GM12878 (cell line): ENCODE data around the gene THAP9. TPM values are rescaled to one million over a fixed set of nuclear protein-coding genes. Genes with fewer than 3 reads are reported as not detected.

Source experiments
- ATF7 ChIP-seq: fragments of 450-650 bp; IDR thresholded peaks from 2 replicates; pipeline ENCODE4 v1.6.1; 2016; ENCODE audit warnings: low read depth, mild to moderate bottlenecking
- HDAC6 ChIP-seq: fragments of 200-600 bp; sonication (generic); IDR thresholded peaks from one replicate; pipeline ENCODE4 v1.8.0; 2017; ENCODE audit warnings: antibody characterized with exemption; ENCODE audit not compliant: unreplicated experiment
- IKZF2 ChIP-seq, 2 experiments: fragments of 450-650 bp; IDR thresholded peaks; 2 replicates each; pipeline ENCODE4 v1.6.1; 2017; ENCODE audit warnings: mild to moderate bottlenecking in 2 of 2, moderate library complexity in 2 of 2
- LARP7 ChIP-seq: fragments of 450-650 bp; IDR thresholded peaks from 2 replicates; pipeline ENCODE4 v1.6.1; 2017; ENCODE audit warnings: mild to moderate bottlenecking
- MEF2A ChIP-seq: IDR thresholded peaks from 2 replicates; pipeline ENCODE4 v1.6.1; 2011; ENCODE audit warnings: low read depth, mild to moderate bottlenecking, low read length, moderate library complexity; ENCODE audit not compliant: insufficient read depth
- MTA2 ChIP-seq: fragments of 450-650 bp; IDR thresholded peaks from 2 replicates; pipeline ENCODE4 v1.6.1; 2016; ENCODE audit warnings: low read depth, mild to moderate bottlenecking, moderate library complexity
- NBN ChIP-seq: fragments of 450-650 bp; IDR thresholded peaks from 2 replicates; pipeline ENCODE4 v1.6.1; 2016
- NR2F1 ChIP-seq: fragments of 450-650 bp; conservative IDR thresholded peaks from 2 replicates; pipeline ENCODE4 v1.6.1; 2017; ENCODE audit warnings: mild to moderate bottlenecking
- PML ChIP-seq: IDR thresholded peaks from 2 replicates; pipeline ENCODE4 v1.6.1; 2012; ENCODE audit warnings: low read length, inconsistent platforms
- RAD21 ChIP-seq: IDR thresholded peaks from 2 replicates; pipeline ENCODE4 v1.6.1; 2011; ENCODE audit warnings: mild to moderate bottlenecking, low read depth, low read length, moderate library complexity; ENCODE audit not compliant: insufficient read depth
- RAD51 ChIP-seq: fragments of 450-650 bp; IDR thresholded peaks from 2 replicates; pipeline ENCODE4 v1.6.1; 2016; ENCODE audit warnings: moderate library complexity, mild to moderate bottlenecking, inconsistent platforms
- SUPT20H ChIP-seq: IDR thresholded peaks from 2 replicates; pipeline ENCODE4 v1.6.1; 2011; ENCODE audit warnings: low read depth, mild to moderate bottlenecking, low read length, moderate library complexity, borderline replicate concordance; ENCODE audit not compliant: control insufficient read depth
- TCF7 ChIP-seq: IDR thresholded peaks from 2 replicates; pipeline ENCODE4 v1.6.1; 2014; ENCODE audit warnings: antibody characterized with exemption, borderline replicate concordance
- polyA plus RNA-seq, 11 experiments: library from polyadenylated mRNA; depleted of rRNA in 4 of 11; unstranded in 6 of 11; stranded (reverse) in 5 of 11; fragments of >200 nt; fragmentation: Nextera tagmentation in 4 of 11; fragmentation: Illumina TruSeq in 1 of 11; extraction: Ambion mirVana in 4 of 11; extraction: Trizol in 1 of 11; gene quantifications; 1 replicate in 1 of 11; 2 replicates in 10 of 11; pipeline versions ENCODE4 v1.2.1 to v1.2.3, GENCODE V29; 2011 to 2016; ENCODE audit warnings: inconsistent platforms in 2 of 11, missing spikeins in 2 of 11, low read depth in 1 of 11
- total RNA-seq, 4 experiments: library from RNA; depleted of rRNA in 3 of 4; stranded (reverse); fragments of >200 nt in 3 of 4; fragmentation: Illumina TruSeq in 1 of 4; extraction: Trizol in 1 of 4; gene quantifications; 2 replicates each; pipeline versions ENCODE4 v1.2.1 to v1.2.3, GENCODE V29; 2013 to 2021
- TF ChIP-seq, protein P1 (sequence below): fragments of 450-650 bp; IDR thresholded peaks from 2 replicates; pipeline ENCODE4 v1.6.1; 2017; ENCODE audit warnings: mild to moderate bottlenecking, low read depth, inconsistent platforms; ENCODE audit not compliant: poor library complexity, severe bottlenecking
- TF ChIP-seq, protein P2 (sequence below): fragments of 450-650 bp; IDR thresholded peaks from 2 replicates; pipeline ENCODE4 v1.6.1; 2016; ENCODE audit warnings: mild to moderate bottlenecking, moderate library complexity, borderline replicate concordance
- TF ChIP-seq, protein P3 (sequence below): fragments of 450-650 bp; IDR thresholded peaks from 2 replicates; pipeline ENCODE4 v1.6.1; 2017; ENCODE audit warnings: low read depth, mild to moderate bottlenecking, moderate library complexity
- TF ChIP-seq, protein P4 (sequence below): IDR thresholded peaks from 2 replicates; pipeline ENCODE4 v1.6.1; 2011; ENCODE audit warnings: mild to moderate bottlenecking, low read depth, low read length, moderate library complexity; ENCODE audit not compliant: insufficient replicate concordance
- TF ChIP-seq, protein P5 (sequence below): fragments of 450-650 bp; IDR thresholded peaks from 2 replicates; pipeline ENCODE4 v1.6.1; 2017; ENCODE audit warnings: mild to moderate bottlenecking, moderate library complexity

The THAP9 gene
- total and polyA plus RNA-seq, 10 of the 15 experiments (the other 5 are each of a cell fraction or from before 2014, with no cell fraction given), result 2.1 to 4.9 (median 3.3) TPM

DNA sequence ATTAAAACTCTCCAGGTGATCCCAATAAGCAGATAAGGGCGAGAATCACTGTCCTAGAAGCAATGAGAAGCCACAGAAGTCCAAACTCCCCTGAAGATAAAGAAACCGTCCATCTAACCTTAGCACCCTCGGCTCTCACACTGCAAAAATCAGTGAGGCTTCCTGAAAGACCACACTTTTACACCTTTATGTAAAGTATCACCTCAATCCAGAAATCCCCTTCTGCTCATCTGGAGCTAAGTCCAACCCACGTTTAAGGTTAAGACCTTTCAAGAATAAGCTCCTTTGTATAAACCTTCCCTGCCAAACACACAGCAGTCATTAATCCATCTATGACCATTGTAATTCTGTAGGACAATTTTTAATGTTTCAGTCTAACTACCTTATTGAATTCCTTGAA lies 68.4 kb downstream of the THAP9 start (continued):
- TF ChIP-seq, protein P1, sequence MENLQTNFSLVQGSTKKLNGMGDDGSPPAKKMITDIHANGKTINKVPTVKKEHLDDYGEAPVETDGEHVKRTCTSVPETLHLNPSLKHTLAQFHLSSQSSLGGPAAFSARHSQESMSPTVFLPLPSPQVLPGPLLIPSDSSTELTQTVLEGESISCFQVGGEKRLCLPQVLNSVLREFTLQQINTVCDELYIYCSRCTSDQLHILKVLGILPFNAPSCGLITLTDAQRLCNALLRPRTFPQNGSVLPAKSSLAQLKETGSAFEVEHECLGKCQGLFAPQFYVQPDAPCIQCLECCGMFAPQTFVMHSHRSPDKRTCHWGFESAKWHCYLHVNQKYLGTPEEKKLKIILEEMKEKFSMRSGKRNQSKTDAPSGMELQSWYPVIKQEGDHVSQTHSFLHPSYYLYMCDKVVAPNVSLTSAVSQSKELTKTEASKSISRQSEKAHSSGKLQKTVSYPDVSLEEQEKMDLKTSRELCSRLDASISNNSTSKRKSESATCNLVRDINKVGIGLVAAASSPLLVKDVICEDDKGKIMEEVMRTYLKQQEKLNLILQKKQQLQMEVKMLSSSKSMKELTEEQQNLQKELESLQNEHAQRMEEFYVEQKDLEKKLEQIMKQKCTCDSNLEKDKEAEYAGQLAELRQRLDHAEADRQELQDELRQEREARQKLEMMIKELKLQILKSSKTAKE, result no peak
- TF ChIP-seq, protein P2, sequence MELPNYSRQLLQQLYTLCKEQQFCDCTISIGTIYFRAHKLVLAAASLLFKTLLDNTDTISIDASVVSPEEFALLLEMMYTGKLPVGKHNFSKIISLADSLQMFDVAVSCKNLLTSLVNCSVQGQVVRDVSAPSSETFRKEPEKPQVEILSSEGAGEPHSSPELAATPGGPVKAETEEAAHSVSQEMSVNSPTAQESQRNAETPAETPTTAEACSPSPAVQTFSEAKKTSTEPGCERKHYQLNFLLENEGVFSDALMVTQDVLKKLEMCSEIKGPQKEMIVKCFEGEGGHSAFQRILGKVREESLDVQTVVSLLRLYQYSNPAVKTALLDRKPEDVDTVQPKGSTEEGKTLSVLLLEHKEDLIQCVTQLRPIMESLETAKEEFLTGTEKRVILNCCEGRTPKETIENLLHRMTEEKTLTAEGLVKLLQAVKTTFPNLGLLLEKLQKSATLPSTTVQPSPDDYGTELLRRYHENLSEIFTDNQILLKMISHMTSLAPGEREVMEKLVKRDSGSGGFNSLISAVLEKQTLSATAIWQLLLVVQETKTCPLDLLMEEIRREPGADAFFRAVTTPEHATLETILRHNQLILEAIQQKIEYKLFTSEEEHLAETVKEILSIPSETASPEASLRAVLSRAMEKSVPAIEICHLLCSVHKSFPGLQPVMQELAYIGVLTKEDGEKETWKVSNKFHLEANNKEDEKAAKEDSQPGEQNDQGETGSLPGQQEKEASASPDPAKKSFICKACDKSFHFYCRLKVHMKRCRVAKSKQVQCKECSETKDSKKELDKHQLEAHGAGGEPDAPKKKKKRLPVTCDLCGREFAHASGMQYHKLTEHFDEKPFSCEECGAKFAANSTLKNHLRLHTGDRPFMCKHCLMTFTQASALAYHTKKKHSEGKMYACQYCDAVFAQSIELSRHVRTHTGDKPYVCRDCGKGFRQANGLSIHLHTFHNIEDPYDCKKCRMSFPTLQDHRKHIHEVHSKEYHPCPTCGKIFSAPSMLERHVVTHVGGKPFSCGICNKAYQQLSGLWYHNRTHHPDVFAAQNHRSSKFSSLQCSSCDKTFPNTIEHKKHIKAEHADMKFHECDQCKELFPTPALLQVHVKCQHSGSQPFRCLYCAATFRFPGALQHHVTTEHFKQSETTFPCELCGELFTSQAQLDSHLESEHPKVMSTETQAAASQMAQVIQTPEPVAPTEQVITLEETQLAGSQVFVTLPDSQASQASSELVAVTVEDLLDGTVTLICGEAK, result no peak
- TF ChIP-seq NBN (no peak), PML (no peak), TCF7 (no peak), RAD21 (no peak), IKZF2 (IDR thresholded peaks at IDR 0.05) (0 out of 4 replicates have a peak, but pooled peaks of 1 of the 2 experiments have one; percentile 21), SUPT20H (no peak), NR2F1 (peak; percentile 73; the same call in 1 of the 2 replicates), LARP7 (no peak), MTA2 (peak; percentile 23; the same call in 1 of the 2 replicates), RAD51 (no peak), ATF7 (no peak), HDAC6 (no peak), MEF2A (no peak)
- TF ChIP-seq, protein P3, sequence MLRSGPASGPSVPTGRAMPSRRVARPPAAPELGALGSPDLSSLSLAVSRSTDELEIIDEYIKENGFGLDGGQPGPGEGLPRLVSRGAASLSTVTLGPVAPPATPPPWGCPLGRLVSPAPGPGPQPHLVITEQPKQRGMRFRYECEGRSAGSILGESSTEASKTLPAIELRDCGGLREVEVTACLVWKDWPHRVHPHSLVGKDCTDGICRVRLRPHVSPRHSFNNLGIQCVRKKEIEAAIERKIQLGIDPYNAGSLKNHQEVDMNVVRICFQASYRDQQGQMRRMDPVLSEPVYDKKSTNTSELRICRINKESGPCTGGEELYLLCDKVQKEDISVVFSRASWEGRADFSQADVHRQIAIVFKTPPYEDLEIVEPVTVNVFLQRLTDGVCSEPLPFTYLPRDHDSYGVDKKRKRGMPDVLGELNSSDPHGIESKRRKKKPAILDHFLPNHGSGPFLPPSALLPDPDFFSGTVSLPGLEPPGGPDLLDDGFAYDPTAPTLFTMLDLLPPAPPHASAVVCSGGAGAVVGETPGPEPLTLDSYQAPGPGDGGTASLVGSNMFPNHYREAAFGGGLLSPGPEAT, result peak; percentile 49; the same call in 1 of the 2 replicates
- TF ChIP-seq, protein P4, sequence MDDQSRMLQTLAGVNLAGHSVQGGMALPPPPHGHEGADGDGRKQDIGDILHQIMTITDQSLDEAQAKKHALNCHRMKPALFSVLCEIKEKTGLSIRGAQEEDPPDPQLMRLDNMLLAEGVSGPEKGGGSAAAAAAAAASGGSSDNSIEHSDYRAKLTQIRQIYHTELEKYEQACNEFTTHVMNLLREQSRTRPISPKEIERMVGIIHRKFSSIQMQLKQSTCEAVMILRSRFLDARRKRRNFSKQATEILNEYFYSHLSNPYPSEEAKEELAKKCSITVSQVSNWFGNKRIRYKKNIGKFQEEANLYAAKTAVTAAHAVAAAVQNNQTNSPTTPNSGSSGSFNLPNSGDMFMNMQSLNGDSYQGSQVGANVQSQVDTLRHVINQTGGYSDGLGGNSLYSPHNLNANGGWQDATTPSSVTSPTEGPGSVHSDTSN, result no peak
- TF ChIP-seq, protein P5, sequence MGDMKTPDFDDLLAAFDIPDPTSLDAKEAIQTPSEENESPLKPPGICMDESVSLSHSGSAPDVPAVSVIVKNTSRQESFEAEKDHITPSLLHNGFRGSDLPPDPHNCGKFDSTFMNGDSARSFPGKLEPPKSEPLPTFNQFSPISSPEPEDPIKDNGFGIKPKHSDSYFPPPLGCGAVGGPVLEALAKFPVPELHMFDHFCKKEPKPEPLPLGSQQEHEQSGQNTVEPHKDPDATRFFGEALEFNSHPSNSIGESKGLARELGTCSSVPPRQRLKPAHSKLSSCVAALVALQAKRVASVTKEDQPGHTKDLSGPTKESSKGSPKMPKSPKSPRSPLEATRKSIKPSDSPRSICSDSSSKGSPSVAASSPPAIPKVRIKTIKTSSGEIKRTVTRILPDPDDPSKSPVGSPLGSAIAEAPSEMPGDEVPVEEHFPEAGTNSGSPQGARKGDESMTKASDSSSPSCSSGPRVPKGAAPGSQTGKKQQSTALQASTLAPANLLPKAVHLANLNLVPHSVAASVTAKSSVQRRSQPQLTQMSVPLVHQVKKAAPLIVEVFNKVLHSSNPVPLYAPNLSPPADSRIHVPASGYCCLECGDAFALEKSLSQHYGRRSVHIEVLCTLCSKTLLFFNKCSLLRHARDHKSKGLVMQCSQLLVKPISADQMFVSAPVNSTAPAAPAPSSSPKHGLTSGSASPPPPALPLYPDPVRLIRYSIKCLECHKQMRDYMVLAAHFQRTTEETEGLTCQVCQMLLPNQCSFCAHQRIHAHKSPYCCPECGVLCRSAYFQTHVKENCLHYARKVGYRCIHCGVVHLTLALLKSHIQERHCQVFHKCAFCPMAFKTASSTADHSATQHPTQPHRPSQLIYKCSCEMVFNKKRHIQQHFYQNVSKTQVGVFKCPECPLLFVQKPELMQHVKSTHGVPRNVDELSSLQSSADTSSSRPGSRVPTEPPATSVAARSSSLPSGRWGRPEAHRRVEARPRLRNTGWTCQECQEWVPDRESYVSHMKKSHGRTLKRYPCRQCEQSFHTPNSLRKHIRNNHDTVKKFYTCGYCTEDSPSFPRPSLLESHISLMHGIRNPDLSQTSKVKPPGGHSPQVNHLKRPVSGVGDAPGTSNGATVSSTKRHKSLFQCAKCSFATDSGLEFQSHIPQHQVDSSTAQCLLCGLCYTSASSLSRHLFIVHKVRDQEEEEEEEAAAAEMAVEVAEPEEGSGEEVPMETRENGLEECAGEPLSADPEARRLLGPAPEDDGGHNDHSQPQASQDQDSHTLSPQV, result no peak
